Measurements from ENCODE around the gene SIGLEC11. TPM values are rescaled to one million over a fixed set of nuclear protein-coding genes. Genes with fewer than 3 reads are reported as not detected.
"Not testable (repeated sequence)": the region's sequence is repeated elsewhere in the genome, so short reads cannot be mapped to it uniquely, and the experiment has no call there.

Gene SIGLEC11
- total RNA-seq, result not detected

GRCh38 chr19:49960980-49961379 is at the start of gene SIGLEC11:
Gene SIGLEC11, minus strand, starts transcription at chr19:49961172. Its CDS starts 91 bp downstream, at chr19:49961081.
- DNase-seq, result not testable (repeated sequence)

- no peak for DNase-seq
Measured at GRCh38 chr19:50008532-50008931, 47.6 kb upstream of the SIGLEC11 start.

- no peak for DNase-seq
Measured at GRCh38 chr19:50007947-50008346, 47.0 kb upstream of the SIGLEC11 start.

- DNase-seq, result no peak
Measured at GRCh38 chr19:50007170-50007569, 46.2 kb upstream of the SIGLEC11 start.

GRCh38 chr19:50005428-50005827 is 44.5 kb upstream of the SIGLEC11 start:
- no peak for DNase-seq

GRCh38 chr19:50003810-50004419 is 42.9 kb upstream of the SIGLEC11 start:
- DNase-seq, result no peak

- DNase-seq, result no peak
Measured at GRCh38 chr19:50003254-50003788, 42.3 kb upstream of the SIGLEC11 start.

- DNase-seq, result no peak
Measured at GRCh38 chr19:50002386-50002960, 41.5 kb upstream of the SIGLEC11 start.

- no peak for DNase-seq
Measured at GRCh38 chr19:50001775-50002174, 40.8 kb upstream of the SIGLEC11 start.

GRCh38 chr19:50000841-50001557 is 40.0 kb upstream of the SIGLEC11 start:
- DNase-seq, result no peak

- DNase-seq, result no peak
Measured at GRCh38 chr19:50000038-50000840, 39.3 kb upstream of the SIGLEC11 start.

GRCh38 chr19:49999371-50000010 is 38.5 kb upstream of the SIGLEC11 start:
- DNase-seq, result no peak

GRCh38 chr19:49997709-49998108 is 36.7 kb upstream of the SIGLEC11 start:
- DNase-seq, result no peak

- DNase-seq, result no peak
Measured at GRCh38 chr19:49988433-49988832, 27.5 kb upstream of the SIGLEC11 start.

GRCh38 chr19:49988007-49988406 is 27.0 kb upstream of the SIGLEC11 start:
- no peak for DNase-seq

- DNase-seq, result peak; percentile 72
Measured at GRCh38 chr19:49987159-49987698, 26.3 kb upstream of the SIGLEC11 start.

- no peak for DNase-seq
Measured at GRCh38 chr19:49986354-49986753, 25.4 kb upstream of the SIGLEC11 start.

GRCh38 chr19:49985871-49986270 is 24.9 kb upstream of the SIGLEC11 start:
- DNase-seq, result no peak

- DNase-seq, result no peak
Measured at GRCh38 chr19:49984491-49984890, 23.5 kb upstream of the SIGLEC11 start.

- DNase-seq, result peak; percentile 74
Measured at GRCh38 chr19:49983645-49984229, 22.8 kb upstream of the SIGLEC11 start.
